Tibial nerve (tissue), 3 donors: ENCODE measurements around the gene LRSAM1.

Experiments used
- POLR2A ChIP-seq, 2 donors: fragments of 450-650 bp; IDR thresholded peaks; one replicate each; pipeline ENCODE4 v1.6.1; 2017; ENCODE audit warnings: antibody characterized with exemption in 2 of 2, mild to moderate bottlenecking in 2 of 2, moderate library complexity in 2 of 2
- TF ChIP-seq, protein P1 (sequence below), 5 experiments: fragments of 200-600 bp in 3 of 5; fragments of 450-650 bp in 2 of 5; sonication (generic) in 3 of 5; IDR thresholded peaks; one replicate each; pipeline ENCODE4 v1.5.1; 2016 to 2019; ENCODE audit warnings: antibody characterized with exemption in 5 of 5, mild to moderate bottlenecking in 3 of 5, moderate library complexity in 2 of 5

DNA sequence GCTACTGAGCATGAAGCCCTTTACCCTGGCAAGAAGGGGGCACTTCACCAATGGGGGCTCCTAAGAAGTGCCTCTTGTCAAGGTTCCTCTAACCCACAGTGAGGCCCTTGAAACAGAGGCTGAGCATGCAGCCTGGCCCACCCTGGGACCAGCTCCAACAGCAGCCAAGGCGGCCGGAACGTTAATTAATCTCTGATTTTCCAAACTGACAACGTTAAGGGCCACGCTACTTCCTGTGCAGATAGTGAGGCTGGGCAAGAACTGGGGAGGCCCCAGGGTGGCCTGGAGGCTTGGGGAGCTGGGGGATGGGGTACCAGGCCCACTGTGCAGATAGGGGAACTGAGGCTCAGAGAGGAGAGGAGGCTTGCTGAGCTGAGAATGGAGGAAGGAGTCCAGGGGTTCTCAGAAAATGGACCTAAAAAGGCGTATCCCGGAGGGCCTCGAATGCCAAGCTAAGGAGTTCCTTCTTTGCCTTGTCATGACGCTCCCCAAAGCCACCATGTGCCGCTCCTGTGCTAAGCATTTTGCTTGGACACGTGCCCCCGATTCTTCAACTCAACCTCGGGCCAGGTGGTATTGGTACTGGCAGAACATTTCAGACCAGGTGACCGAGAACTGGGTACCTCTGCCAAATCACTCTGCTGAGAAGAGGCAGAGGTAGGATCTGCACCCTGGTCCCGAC is 88.8 kb downstream of the LRSAM1 start:
- TF ChIP-seq, protein P1, sequence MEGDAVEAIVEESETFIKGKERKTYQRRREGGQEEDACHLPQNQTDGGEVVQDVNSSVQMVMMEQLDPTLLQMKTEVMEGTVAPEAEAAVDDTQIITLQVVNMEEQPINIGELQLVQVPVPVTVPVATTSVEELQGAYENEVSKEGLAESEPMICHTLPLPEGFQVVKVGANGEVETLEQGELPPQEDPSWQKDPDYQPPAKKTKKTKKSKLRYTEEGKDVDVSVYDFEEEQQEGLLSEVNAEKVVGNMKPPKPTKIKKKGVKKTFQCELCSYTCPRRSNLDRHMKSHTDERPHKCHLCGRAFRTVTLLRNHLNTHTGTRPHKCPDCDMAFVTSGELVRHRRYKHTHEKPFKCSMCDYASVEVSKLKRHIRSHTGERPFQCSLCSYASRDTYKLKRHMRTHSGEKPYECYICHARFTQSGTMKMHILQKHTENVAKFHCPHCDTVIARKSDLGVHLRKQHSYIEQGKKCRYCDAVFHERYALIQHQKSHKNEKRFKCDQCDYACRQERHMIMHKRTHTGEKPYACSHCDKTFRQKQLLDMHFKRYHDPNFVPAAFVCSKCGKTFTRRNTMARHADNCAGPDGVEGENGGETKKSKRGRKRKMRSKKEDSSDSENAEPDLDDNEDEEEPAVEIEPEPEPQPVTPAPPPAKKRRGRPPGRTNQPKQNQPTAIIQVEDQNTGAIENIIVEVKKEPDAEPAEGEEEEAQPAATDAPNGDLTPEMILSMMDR (IDR thresholded peaks at IDR 0.05), result no peak
- no peak for TF ChIP-seq POLR2A (IDR thresholded peaks at IDR 0.05)
